Measurements from ENCODE around the gene GPR160. TPM values are rescaled to one million over a fixed set of nuclear protein-coding genes. Genes with fewer than 3 reads are reported as not detected.

Gene GPR160
- total and polyA plus RNA-seq, 2 of the 13 experiments (the other 11 are each of a cell fraction or from before 2014, with no cell fraction given), result 12.1 to 23.2 TPM

DNA sequence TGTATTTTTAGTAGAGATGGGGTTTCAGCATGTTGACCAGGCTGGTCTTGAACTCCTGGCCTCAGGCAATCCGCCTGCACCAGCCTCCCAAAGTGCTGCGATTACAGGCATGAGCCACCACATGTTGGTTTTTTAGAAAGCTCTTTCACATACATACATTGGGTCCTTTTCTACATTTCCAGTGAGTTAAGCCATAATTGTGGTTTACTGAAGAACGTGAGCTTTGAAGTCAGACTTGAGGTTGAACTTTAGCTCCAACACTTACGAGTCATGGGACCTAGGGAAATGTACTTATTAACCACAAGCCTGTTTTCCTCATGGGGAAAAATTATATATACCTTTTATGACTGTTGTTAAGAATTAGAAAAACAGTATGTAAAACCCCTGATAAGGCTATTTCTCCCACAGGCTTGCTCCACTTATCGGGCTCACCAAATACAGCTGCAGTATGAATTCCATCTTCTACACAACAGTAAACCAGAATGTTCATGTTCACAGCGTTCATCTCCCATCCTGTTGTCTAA lies 39.0 kb downstream of the GPR160 start (continued):
- TF ChIP-seq MAFF (IDR thresholded peaks at IDR 0.05; ENCODE audit: low read depth, low read length), result no peak
- no peak for TF ChIP-seq ZNF431 (CRISPR knock-in tag; IDR thresholded peaks at IDR 0.05; ENCODE audit: borderline replicate concordance, low read depth)
- no peak for TF ChIP-seq TAF1 (CRISPR knock-in tag; IDR thresholded peaks at IDR 0.05)
- TF ChIP-seq ZMYM3 (CRISPR knock-in tag; IDR thresholded peaks at IDR 0.05), result peak; percentile 89
- no peak for TF ChIP-seq ZNF264 (CRISPR knock-in tag; IDR thresholded peaks at IDR 0.05)
- TF ChIP-seq GTF2F1 (IDR thresholded peaks at IDR 0.05; ENCODE audit: low read length), result no peak
- no peak for TF ChIP-seq ZNF124 (CRISPR knock-in tag; IDR thresholded peaks at IDR 0.05)
- TF ChIP-seq FOXO1 (CRISPR knock-in tag; IDR thresholded peaks at IDR 0.05), result no peak
- TF ChIP-seq ZNF747 (CRISPR knock-in tag; IDR thresholded peaks at IDR 0.05; ENCODE audit: borderline replicate concordance), result no peak
- TF ChIP-seq ASH2L (IDR thresholded peaks at IDR 0.05; ENCODE audit: insufficient read length, low read depth, low read length), result peak; percentile 71
- TF ChIP-seq HMGXB3 (CRISPR knock-in tag; IDR thresholded peaks at IDR 0.05; ENCODE audit: borderline replicate concordance), result no peak
- TF ChIP-seq, protein P1, sequence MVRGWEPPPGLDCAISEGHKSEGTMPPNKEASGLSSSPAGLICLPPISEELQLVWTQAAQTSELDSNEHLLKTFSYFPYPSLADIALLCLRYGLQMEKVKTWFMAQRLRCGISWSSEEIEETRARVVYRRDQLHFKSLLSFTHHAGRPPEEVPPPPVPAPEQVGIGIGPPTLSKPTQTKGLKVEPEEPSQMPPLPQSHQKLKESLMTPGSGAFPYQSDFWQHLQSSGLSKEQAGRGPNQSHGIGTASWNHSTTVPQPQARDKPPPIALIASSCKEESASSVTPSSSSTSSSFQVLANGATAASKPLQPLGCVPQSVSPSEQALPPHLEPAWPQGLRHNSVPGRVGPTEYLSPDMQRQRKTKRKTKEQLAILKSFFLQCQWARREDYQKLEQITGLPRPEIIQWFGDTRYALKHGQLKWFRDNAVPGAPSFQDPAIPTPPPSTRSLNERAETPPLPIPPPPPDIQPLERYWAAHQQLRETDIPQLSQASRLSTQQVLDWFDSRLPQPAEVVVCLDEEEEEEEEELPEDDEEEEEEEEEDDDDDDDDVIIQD (CRISPR knock-in tag; IDR thresholded peaks at IDR 0.05; ENCODE audit: low read depth), result peak; percentile 20; the same call in 1 of the 2 replicates
- no peak for TF ChIP-seq RNF2 (conservative IDR thresholded peaks at IDR 0.05; ENCODE audit: low read depth)
- TF ChIP-seq ZNF232 (CRISPR knock-in tag; IDR thresholded peaks at IDR 0.05; ENCODE audit: borderline replicate concordance), result no peak
- TF ChIP-seq PREB (CRISPR knock-in tag; IDR thresholded peaks at IDR 0.05), result no peak
- no peak for TF ChIP-seq ZBTB43 (CRISPR knock-in tag; conservative IDR thresholded peaks at IDR 0.05)
- no peak for TF ChIP-seq PHF21A (CRISPR knock-in tag; IDR thresholded peaks at IDR 0.05)
- no peak for TF ChIP-seq ZNF274 (CRISPR knock-in tag; IDR thresholded peaks at IDR 0.05)
- 0 out of 2 replicates have a peak, but pooled peaks have one; percentile 25 for TF ChIP-seq ZMYM4 (CRISPR knock-in tag; IDR thresholded peaks at IDR 0.05)
